NCI-H748 treated with DMSO at 0.1 percent for 48 hours (cell line): ENCODE data around the gene CAMSAP1.
"Not testable (repeated sequence)": the region's sequence is repeated elsewhere in the genome, so short reads cannot be mapped to it uniquely, and the experiment has no call there.

Experiments used
- DNase-seq: peaks from one replicate; lab custom pipeline; 2025; lab: John Stamatoyannopoulos, UW

Gene CAMSAP1

DNA sequence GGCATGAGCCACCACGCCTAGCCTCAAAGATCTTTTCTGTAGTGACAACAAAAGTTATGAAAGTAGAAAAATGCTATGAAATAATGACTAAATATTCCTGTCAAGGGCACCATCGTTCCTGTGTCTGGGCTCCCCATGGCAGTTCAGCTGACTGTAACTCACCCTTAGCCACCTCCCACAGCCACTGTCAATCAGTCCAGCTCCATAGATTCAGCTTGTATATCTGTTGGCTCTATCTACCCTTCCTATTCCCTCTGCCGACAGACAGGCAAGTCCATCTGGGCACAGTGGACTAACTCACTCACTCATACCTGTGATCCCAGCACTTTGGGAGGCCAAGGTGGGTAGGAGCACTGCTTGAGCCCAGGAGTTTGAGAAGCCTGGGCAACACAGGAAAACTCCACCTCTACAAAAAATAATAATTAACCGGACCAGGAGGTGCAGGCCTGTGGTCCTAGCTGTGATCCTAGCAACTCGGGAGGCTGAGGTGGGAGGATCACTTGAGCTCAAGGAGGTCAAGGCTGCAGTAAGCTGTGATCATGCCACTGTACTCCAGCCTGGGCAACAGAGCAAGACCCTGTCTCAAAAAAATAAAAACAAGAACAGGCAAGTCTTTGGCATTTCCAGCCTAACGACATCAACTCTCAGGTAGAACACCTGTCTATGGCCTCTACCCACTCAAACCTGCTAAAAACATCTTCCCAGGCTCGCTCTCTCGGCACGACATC, 6.2 kb downstream of the CAMSAP1 start:
- DNase-seq, result no peak

GRCh38 chr9:135898634-135899407, 8.5 kb downstream of the CAMSAP1 start:
- DNase-seq, result no peak

- DNase-seq, result no peak
Measured at GRCh38 chr9:135896626-135897025, 10.7 kb downstream of the CAMSAP1 start.

- no peak for DNase-seq
Measured at GRCh38 chr9:135896205-135896604, 11.1 kb downstream of the CAMSAP1 start.

- DNase-seq, result no peak
Measured at GRCh38 chr9:135895202-135895848, 12.0 kb downstream of the CAMSAP1 start.

DNA sequence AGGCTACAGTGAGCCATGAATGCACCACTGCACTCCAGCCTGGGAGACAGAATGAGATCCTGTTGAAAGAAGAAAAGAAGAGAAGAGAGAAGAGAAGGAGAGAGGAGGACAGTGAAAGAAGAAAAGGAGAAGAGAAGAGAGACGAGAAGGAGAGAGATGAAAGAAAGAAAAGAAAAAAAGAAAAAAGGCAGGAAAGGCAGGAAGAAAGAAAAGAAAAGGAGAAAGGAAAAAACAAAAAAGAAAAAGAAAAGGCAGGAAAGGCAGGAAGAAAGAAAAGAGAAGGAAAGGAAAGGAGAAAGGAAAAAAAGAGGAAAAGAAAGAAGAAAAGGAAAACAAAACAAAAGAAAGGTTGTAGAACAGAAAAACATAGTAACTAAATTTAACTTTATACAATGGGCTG, 14.2 kb downstream of the CAMSAP1 start:
- DNase-seq, result no peak

DNA sequence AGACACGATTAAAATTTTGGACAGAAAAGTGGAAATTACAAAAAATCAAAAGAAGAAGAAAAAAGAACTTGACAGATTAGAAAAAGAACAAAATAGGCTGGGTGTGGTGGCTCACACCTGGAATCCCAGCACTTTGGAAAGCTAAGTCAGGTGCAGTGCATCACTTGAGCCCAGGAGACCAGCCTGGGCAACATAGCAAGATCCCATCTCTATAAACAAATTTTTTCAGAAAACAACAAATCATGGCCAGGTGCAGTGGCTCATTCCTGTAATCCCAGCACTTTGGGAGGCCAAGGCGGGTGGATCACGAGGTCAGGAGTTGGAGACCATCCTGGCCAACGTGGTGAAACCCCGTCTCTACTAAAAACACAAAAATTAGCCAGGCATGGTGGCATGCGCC, 15.0 kb downstream of the CAMSAP1 start:
- DNase-seq, result not testable (repeated sequence)

GRCh38 chr9:135891027-135891631, 16.2 kb downstream of the CAMSAP1 start:
- no peak for DNase-seq

GRCh38 chr9:135890190-135891026, 16.9 kb downstream of the CAMSAP1 start:
- DNase-seq, result no peak

GRCh38 chr9:135889564-135890189, 17.7 kb downstream of the CAMSAP1 start:
- DNase-seq, result no peak

GRCh38 chr9:135888766-135889394, 18.5 kb downstream of the CAMSAP1 start:
- no peak for DNase-seq

GRCh38 chr9:135888126-135888765, 19.1 kb downstream of the CAMSAP1 start:
- no peak for DNase-seq

DNA sequence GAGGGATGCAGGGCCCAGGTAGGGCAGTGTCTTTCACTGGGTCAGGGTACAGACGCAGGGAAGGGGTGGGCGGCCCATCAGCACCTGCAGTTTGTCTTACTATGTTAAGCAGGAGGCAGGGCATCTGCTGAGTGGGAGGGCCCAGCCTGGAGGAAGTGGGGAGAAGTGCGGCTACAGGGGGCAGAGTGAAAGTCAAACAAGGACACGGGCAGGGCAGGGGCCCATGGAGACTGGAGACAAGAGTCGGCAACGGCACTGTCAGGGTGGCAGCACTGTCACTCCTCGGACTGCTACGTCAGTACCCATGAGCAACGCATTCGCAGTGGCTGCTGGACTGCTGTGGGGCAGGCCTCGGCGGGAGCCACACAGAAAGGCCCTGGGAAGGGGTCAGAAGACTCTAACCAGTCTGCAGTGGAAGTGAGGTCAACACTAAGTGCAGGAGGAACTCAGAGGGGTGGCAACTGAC, 19.7 kb downstream of the CAMSAP1 start:
- DNase-seq, result no peak

GRCh38 chr9:135887021-135887507, 20.3 kb downstream of the CAMSAP1 start:
- DNase-seq, result no peak

DNA sequence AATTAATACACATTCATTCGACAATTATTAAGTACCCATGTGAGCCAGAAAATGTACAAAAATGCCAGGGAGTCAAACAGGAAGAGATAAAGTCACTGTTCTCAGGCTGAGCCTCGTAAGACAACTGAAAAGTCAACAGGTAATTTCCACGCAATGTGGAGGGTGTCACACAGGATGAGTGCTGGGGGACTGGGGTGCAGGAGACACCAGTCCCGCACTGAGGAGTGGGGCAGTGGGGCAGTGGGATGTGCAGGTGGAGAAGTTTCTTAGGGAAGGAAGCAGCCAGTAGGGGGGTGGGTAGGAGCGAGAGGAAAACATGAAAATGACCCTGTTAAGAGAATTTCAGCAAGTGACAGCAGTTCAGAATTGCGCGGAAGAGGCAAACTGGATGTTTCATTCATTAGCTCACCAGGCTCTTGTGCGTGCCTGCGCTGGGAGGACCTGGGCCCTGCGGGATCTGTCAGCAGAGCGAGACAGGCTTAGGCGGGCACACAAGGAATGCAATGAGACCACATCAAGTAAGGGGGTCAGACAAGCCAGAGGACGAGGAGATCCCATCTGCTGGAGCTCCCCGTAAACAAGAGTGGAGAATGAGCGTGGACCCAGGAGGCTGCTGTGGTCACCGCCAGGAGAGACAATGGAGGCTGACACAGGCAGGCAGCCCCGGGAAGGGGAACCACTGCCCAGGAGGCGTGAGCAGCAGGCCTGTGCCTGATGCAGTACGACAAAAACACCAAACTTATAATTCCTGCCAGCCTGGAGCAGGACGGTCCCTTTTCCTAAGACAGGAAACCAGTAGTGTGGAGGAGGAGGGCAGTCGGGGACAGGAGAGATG, 21.0 kb downstream of the CAMSAP1 start:
- no peak for DNase-seq

GRCh38 chr9:135885100-135885853, 22.1 kb downstream of the CAMSAP1 start:
- DNase-seq, result no peak

- DNase-seq, result no peak
Measured at GRCh38 chr9:135884328-135885035, 22.9 kb downstream of the CAMSAP1 start.
